Trophoblast cell (in vitro differentiated cells and primary cell): ENCODE results near the gene GFPT1.

Experiments
- DNase-seq, 2 donors: peaks; one replicate each; pipeline ENCODE4 v3.0.0-alpha.2; 2016
- H2AFZ ChIP-seq: 2 replicates; pipeline ENCODE4 v1.6.1; 2013; ENCODE audit warnings: low read length, moderate library complexity, mild to moderate bottlenecking; ENCODE audit not compliant: insufficient read depth, poor library complexity
- H2AK5ac ChIP-seq: 2 replicates; pipeline ENCODE4 v1.6.1; 2013; ENCODE audit warnings: mild to moderate bottlenecking, low read length
- H2BK120ac ChIP-seq: 2 replicates; pipeline ENCODE4 v1.6.1; 2013; ENCODE audit warnings: low read length, mild to moderate bottlenecking, moderate library complexity; ENCODE audit not compliant: insufficient read depth, poor library complexity
- H2BK12ac ChIP-seq: 2 replicates; pipeline ENCODE4 v1.6.1; 2013; ENCODE audit warnings: mild to moderate bottlenecking, low read length, moderate library complexity
- H2BK5ac ChIP-seq: 2 replicates; pipeline ENCODE4 v1.6.1; 2013; ENCODE audit warnings: low read length, low read depth, moderate library complexity, mild to moderate bottlenecking; ENCODE audit not compliant: poor library complexity
- H3K14ac ChIP-seq: 2 replicates; pipeline ENCODE4 v1.6.1; 2013; ENCODE audit warnings: mild to moderate bottlenecking, low read length
- H3K18ac ChIP-seq: 2 replicates; pipeline ENCODE4 v1.6.1; 2013; ENCODE audit warnings: mild to moderate bottlenecking, low read length
- H3K23ac ChIP-seq: 2 replicates; pipeline ENCODE4 v1.6.1; 2013; ENCODE audit warnings: low read length
- H3K27ac ChIP-seq: 2 replicates; pipeline ENCODE4 v1.5.1; 2013; ENCODE audit warnings: low read depth, mild to moderate bottlenecking, inconsistent platforms, low read length, moderate library complexity
- H3K27me3 ChIP-seq: 2 replicates; pipeline ENCODE4 v1.6.1; 2013; ENCODE audit warnings: inconsistent platforms, mild to moderate bottlenecking, low read length, moderate library complexity; ENCODE audit not compliant: insufficient read depth
- H3K36me3 ChIP-seq, 2 experiments: 1 replicate in 1 of 2; 2 replicates in 1 of 2; pipeline ENCODE4 v1.6.1; 2013; ENCODE audit warnings: low read length in 2 of 2, mild to moderate bottlenecking in 2 of 2, moderate library complexity in 1 of 2; ENCODE audit not compliant: insufficient read depth in 2 of 2, control insufficient read depth in 1 of 2
- H3K4ac ChIP-seq: 2 replicates; pipeline ENCODE4 v1.6.1; 2013; ENCODE audit warnings: low read depth, mild to moderate bottlenecking, low read length, moderate library complexity
- H3K4me1 ChIP-seq, 2 experiments: 1 replicate in 1 of 2; 2 replicates in 1 of 2; pipeline ENCODE4 v1.6.1; 2013; ENCODE audit warnings: low read length in 2 of 2, mild to moderate bottlenecking in 2 of 2, moderate library complexity in 1 of 2; ENCODE audit not compliant: insufficient read depth in 2 of 2, control insufficient read depth in 1 of 2
- H3K4me2 ChIP-seq: 2 replicates; pipeline ENCODE4 v1.6.1; 2013; ENCODE audit warnings: inconsistent platforms, mild to moderate bottlenecking, low read length, moderate library complexity
- H3K4me3 ChIP-seq: 2 replicates; pipeline ENCODE4 v1.5.1; 2013; ENCODE audit warnings: mild to moderate bottlenecking, low read depth, low read length, inconsistent platforms
- H3K79me1 ChIP-seq: one replicate; pipeline ENCODE4 v1.6.1; 2013; ENCODE audit warnings: low read length
- H3K79me2 ChIP-seq: 2 replicates; pipeline ENCODE4 v1.6.1; 2013; ENCODE audit warnings: low read length, mild to moderate bottlenecking; ENCODE audit not compliant: control insufficient read depth, insufficient read depth, poor library complexity
- H3K9ac ChIP-seq: 2 replicates; pipeline ENCODE4 v1.6.1; 2013; ENCODE audit warnings: mild to moderate bottlenecking, low read length
- H3K9me3 ChIP-seq: 2 replicates; pipeline ENCODE4 v1.6.1; 2013; ENCODE audit warnings: low read depth, mild to moderate bottlenecking, control low read depth, inconsistent platforms, low read length; ENCODE audit not compliant: insufficient read depth
- H4K12ac ChIP-seq: 2 replicates; pipeline ENCODE4 v1.6.1; 2013; ENCODE audit warnings: low read depth, mild to moderate bottlenecking, low read length, moderate library complexity
- H4K8ac ChIP-seq: 2 replicates; pipeline ENCODE4 v1.6.1; 2013; ENCODE audit warnings: low read depth, mild to moderate bottlenecking, low read length, moderate library complexity
- H4K91ac ChIP-seq: one replicate; pipeline ENCODE4 v1.6.1; 2013; ENCODE audit warnings: low read depth, mild to moderate bottlenecking, low read length, moderate library complexity
- WGBS: extraction: QIAGEN DNeasy Blood & Tissue Kit; methylation state at CpG from one replicate; pipeline ENCODE4 v1.1.7; 2013; ENCODE audit warnings: missing lambda C conversion rate; ENCODE audit not compliant: insufficient read length, insufficient coverage; ENCODE audit errors: extremely low coverage; 5-methylcytosine and 5-hydroxymethylcytosine counted together

The GFPT1 gene

DNA sequence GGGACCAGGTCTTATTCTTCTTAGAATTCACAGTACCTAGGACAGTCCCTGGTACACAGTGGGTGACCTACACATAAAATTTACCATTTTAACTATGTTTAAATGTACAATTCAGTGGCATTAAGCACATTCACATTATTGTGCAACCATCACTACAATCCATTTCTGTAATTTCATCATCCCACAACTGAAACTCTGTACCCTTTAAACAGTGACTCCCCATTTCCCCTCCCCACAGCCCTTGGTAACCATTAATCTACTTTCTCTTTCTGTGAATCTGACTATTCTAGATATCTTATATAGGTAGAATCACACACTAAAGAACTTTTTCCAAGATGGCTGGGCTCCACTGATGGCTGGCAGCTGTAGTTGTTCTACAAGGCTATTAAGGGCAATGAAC, 41.6 kb downstream of the GFPT1 start:
- H3K4me2 ChIP-seq, result no peak overlapping the region
- no peaks in the 10 kb centered on the region for H3K27me3 ChIP-seq
- H3K79me1 ChIP-seq, result no peaks in the 10 kb centered on the region
- DNase-seq, result no peak
- H2BK5ac ChIP-seq, result no peak overlapping the region
- H3K79me2 ChIP-seq, result no peaks in the 10 kb centered on the region
- H4K91ac ChIP-seq, result no peak overlapping the region
- no peak overlapping the region for H2BK120ac ChIP-seq
- no peak overlapping the region for H3K18ac ChIP-seq
- no peak overlapping the region for H3K4ac ChIP-seq
- H3K27ac ChIP-seq, result no peak overlapping the region
- H3K9ac ChIP-seq, result no peak overlapping the region
- no peak overlapping the region for H4K8ac ChIP-seq
- H3K36me3 ChIP-seq, result peaks cover 36 to 48% of the 10 kb centered on the region in 2 experiments
- no peak overlapping the region for H2BK12ac ChIP-seq
- H3K9me3 ChIP-seq, result no peaks in the 10 kb centered on the region
- H2AFZ ChIP-seq, result no peak overlapping the region
- no peak overlapping the region for H2AK5ac ChIP-seq
- H3K14ac ChIP-seq, result no peak overlapping the region
- no peaks in the 10 kb centered on the region for H3K4me1 ChIP-seq
- H4K12ac ChIP-seq, result no peak overlapping the region
- no peak overlapping the region for H3K4me3 ChIP-seq
- no peak overlapping the region for H3K23ac ChIP-seq

DNA sequence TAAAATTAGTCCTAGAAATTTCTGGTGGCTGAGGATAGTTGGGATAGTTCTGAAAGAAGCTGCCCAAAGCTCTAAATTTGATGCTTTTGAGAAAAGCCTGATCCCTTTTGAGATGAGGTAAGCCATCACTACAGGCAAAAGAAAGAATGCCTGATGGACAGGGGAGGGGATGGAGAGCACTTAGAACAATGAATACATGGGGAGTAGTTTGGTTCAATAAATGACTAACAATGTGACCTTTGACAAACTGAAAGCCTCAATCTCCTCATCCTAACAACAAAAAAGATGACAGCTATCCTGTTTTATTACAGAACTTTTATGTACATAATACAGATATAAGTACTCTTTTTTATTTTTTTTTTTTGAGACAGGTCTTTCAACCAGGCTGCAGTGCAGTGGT, 42.7 kb downstream of the GFPT1 start:
- Histone ChIP-seq H2BK12ac (no peak overlapping the region), H3K36me3 (peaks cover 40 to 50% of the 10 kb centered on the region in 2 experiments), H3K4me3 (no peak overlapping the region), H3K4me2 (no peak overlapping the region), H3K9ac (no peak overlapping the region), H3K9me3 (no peaks in the 10 kb centered on the region), H3K23ac (no peak overlapping the region), H3K79me1 (no peaks in the 10 kb centered on the region), H3K27ac (no peak overlapping the region), H2BK5ac (no peak overlapping the region), H4K91ac (no peak overlapping the region), H3K4ac (no peak overlapping the region), H3K18ac (no peak overlapping the region), H4K8ac (no peak overlapping the region), H4K12ac (no peak overlapping the region), H3K4me1 (no peaks in the 10 kb centered on the region), H3K14ac (no peak overlapping the region), H2AFZ (no peak overlapping the region), H3K79me2 (no peaks in the 10 kb centered on the region), H3K27me3 (no peaks in the 10 kb centered on the region), H2AK5ac (no peak overlapping the region), H2BK120ac (no peak overlapping the region)
- no peak for DNase-seq

DNA sequence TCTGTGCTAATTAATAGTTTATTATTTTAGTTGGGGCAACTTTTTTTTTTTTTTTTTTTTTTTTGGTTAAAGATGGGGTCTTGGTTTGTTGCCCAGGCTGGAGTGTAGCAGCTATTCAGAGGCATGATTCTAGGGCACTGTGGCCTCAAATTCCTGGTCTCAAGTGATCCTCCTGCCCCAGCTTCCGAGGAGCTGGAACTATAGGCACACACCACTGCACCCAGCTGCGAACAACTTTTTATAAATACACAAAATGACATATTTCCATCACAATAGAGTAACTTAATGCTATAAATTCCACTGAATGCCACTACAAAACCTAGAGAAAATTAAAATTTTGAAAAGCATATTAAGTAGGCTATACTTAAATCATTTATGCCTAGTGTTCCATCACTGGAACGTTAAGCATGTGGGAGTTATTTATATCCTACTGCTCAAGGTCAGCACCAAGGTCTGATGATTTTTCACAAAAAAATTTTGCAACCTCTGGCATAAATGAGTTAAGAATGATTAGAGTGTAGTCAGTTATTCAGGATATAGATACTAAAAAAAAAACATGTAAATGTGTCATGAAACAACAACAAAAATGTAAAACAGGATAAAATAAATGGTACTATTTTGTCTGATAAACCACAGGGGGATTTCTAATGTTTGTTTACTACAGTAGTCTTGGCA, 46.8 kb downstream of the GFPT1 start:
- no peak overlapping the region for H4K8ac ChIP-seq
- H2AFZ ChIP-seq, result no peak overlapping the region
- no peak overlapping the region for H3K27ac ChIP-seq
- no peak overlapping the region for H3K4me3 ChIP-seq
- H3K4ac ChIP-seq, result no peak overlapping the region
- H2BK5ac ChIP-seq, result no peak overlapping the region
- no peaks in the 10 kb centered on the region for H3K79me1 ChIP-seq
- no peak overlapping the region for H4K12ac ChIP-seq
- H4K91ac ChIP-seq, result no peak overlapping the region
- no peaks in the 10 kb centered on the region for H3K4me1 ChIP-seq
- H2AK5ac ChIP-seq, result no peak overlapping the region
- H3K9me3 ChIP-seq, result no peaks in the 10 kb centered on the region
- WGBS, result no CpG with 5 or more reads among the region's 3 CpGs
- H3K79me2 ChIP-seq, result no peaks in the 10 kb centered on the region
- H2BK12ac ChIP-seq, result no peak overlapping the region
- H3K36me3 ChIP-seq, result peaks cover 36 to 50% of the 10 kb centered on the region in 2 experiments
- H3K18ac ChIP-seq, result no peak overlapping the region
- no peaks in the 10 kb centered on the region for H3K27me3 ChIP-seq
- no peak overlapping the region for H3K14ac ChIP-seq
- DNase-seq, result no peak
- H3K9ac ChIP-seq, result no peak overlapping the region
- H3K4me2 ChIP-seq, result no peak overlapping the region
- no peak overlapping the region for H3K23ac ChIP-seq
- H2BK120ac ChIP-seq, result no peak overlapping the region

DNA sequence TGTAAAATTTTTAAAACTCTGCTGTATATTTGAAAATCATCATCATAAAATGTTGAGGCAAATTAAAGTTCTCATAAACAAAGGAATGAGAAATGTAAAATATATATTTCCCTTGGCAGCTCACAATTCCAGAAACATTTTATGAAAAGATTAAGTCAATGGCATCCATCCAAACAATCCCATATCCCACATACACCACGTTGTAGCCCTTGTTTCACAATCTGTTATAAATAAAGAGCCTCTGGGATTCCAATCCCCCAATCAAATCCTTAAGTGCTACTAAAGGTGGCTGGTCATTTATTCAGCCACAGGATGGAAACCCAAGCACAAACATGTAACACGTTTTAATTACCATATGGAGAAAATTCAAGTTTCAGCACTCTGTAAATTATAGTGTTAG, 51.7 kb downstream of the GFPT1 start:
- Histone ChIP-seq H3K79me1 (no peaks in the 10 kb centered on the region), H2BK5ac (no peak overlapping the region), H3K27ac (no peak overlapping the region), H3K23ac (no peak overlapping the region), H2AK5ac (no peak overlapping the region), H4K91ac (no peak overlapping the region), H3K4me2 (no peak overlapping the region), H3K4ac (no peak overlapping the region), H3K4me1 (no peaks in the 10 kb centered on the region), H3K9ac (no peak overlapping the region), H3K36me3 (peaks cover 22 to 29% of the 10 kb centered on the region in 2 experiments), H3K14ac (no peak overlapping the region), H4K12ac (no peak overlapping the region), H3K4me3 (no peak overlapping the region), H3K79me2 (no peaks in the 10 kb centered on the region), H2BK120ac (no peak overlapping the region), H3K18ac (no peak overlapping the region), H2AFZ (no peak overlapping the region), H3K9me3 (no peaks in the 10 kb centered on the region), H3K27me3 (no peaks in the 10 kb centered on the region), H2BK12ac (no peak overlapping the region), H4K8ac (no peak overlapping the region)
- DNase-seq, result no peak
- WGBS, result no CpG with 5 or more reads among the region's 2 CpGs
